OCI-LY1 (cell line): ENCODE results near the gene AJAP1.

Experiments
- H2AFZ ChIP-seq: fragments of 200-600 bp; sonication (generic), shearing (Covaris generic); 2 replicates; pipeline ENCODE4 v1.6.0; 2014; ENCODE audit warnings: antibody characterized with exemption, mild to moderate bottlenecking, low read length
- H3F3A ChIP-seq: fragments of 200-600 bp; sonication (generic), shearing (Covaris generic); 2 replicates; pipeline ENCODE4 v1.6.0; 2014; ENCODE audit warnings: mild to moderate bottlenecking, antibody characterized with exemption, low read length, moderate library complexity; ENCODE audit not compliant: insufficient read depth
- H3K27ac ChIP-seq: fragments of 200-600 bp; sonication (generic); 2 replicates; pipeline ENCODE4 v1.5.1; 2014; ENCODE audit warnings: low read length, mixed run types, mild to moderate bottlenecking, low read depth; ENCODE audit not compliant: poor library complexity, severe bottlenecking
- H3K27me3 ChIP-seq: fragments of 200-600 bp; sonication (generic); 2 replicates; pipeline ENCODE4 v1.6.0; 2014; ENCODE audit warnings: antibody characterized with exemption, mild to moderate bottlenecking, low read length, moderate library complexity; ENCODE audit not compliant: insufficient read depth
- H3K36me3 ChIP-seq: fragments of 200-600 bp; sonication (generic); 2 replicates; pipeline ENCODE4 v1.6.1; 2014; ENCODE audit warnings: mild to moderate bottlenecking, antibody characterized with exemption, low read length, moderate library complexity, mixed read lengths; ENCODE audit not compliant: insufficient read depth
- H3K4me1 ChIP-seq: fragments of 200-600 bp; sonication (generic); 2 replicates; pipeline ENCODE4 v1.5.1; 2014; ENCODE audit warnings: mild to moderate bottlenecking, low read length, moderate library complexity; ENCODE audit not compliant: insufficient read depth, severe bottlenecking
- H3K4me2 ChIP-seq: fragments of 200-600 bp; sonication (generic), shearing (Covaris generic); 2 replicates; pipeline ENCODE4 v1.6.1; 2014; ENCODE audit warnings: low read length
- H3K4me3 ChIP-seq: fragments of 200-600 bp; sonication (generic); 2 replicates; pipeline ENCODE4 v1.5.1; 2014; ENCODE audit warnings: low read length, low read depth, mild to moderate bottlenecking, mixed read lengths; ENCODE audit not compliant: poor library complexity, severe bottlenecking
- H3K79me2 ChIP-seq: fragments of 200-600 bp; shearing (Covaris generic); 2 replicates; pipeline ENCODE4 v1.6.1; 2016; ENCODE audit warnings: mixed run types, low read length, mixed read lengths; ENCODE audit not compliant: insufficient read depth
- H3K9ac ChIP-seq: fragments of 200-600 bp; sonication (generic), shearing (Covaris generic); 2 replicates; pipeline ENCODE4 v1.6.1; 2014; ENCODE audit warnings: mild to moderate bottlenecking, low read length, mixed read lengths
- H3K9me2 ChIP-seq: fragments of 200-600 bp; sonication (generic), shearing (Covaris generic); 2 replicates; pipeline ENCODE4 v1.6.1; 2014; ENCODE audit warnings: low read depth, mild to moderate bottlenecking, low read length, mixed read lengths
- H3K9me3 ChIP-seq: fragments of 200-600 bp; shearing (Covaris generic); 2 replicates; pipeline ENCODE4 v1.6.1; 2014; ENCODE audit warnings: low read length, mixed read lengths
- H4K20me1 ChIP-seq: fragments of 200-600 bp; sonication (generic), shearing (Covaris generic); 2 replicates; pipeline ENCODE4 v1.6.0; 2016; ENCODE audit warnings: mild to moderate bottlenecking, low read length; ENCODE audit not compliant: insufficient read depth
- EZH2 ChIP-seq: fragments of 200-600 bp; sonication (generic), shearing (Covaris generic); IDR thresholded peaks from 2 replicates; pipeline ENCODE4 v1.8.0; 2017; ENCODE audit warnings: borderline replicate concordance, mixed run types, mild to moderate bottlenecking, antibody characterized with exemption, low read length, moderate library complexity, mixed read lengths
- TF ChIP-seq, protein P1 (sequence below): fragments of 200-600 bp; sonication (generic), shearing (Covaris generic); IDR thresholded peaks from 2 replicates; pipeline ENCODE4 v1.5.1; 2017; ENCODE audit warnings: mild to moderate bottlenecking, antibody characterized with exemption, low read length, moderate library complexity, mixed read lengths

Gene AJAP1

DNA sequence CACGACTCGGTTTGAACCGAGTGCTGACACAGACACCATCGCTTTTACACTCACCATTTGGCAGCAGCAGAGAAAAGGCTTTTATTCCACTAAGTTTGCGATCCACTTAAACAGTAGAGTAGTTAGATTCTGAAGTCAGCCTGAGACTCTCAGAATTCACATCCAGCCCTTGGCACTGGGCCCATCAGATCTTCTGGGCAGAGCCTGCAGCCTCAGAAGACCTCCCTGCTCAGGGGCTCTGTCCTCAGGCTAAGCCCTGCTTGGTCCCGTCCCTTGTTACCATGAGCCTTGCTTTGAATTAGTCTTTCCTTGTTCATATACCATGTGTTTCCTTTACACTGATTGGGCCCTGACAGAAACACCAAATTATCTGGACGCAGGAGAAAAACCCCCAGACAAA is 41.4 kb upstream of the AJAP1 start:
- 0 out of 2 replicates have a peak, but pooled peaks cover 4% of the 10 kb centered on the region for H3K9me3 ChIP-seq
- H3K4me2 ChIP-seq, result no peak overlapping the region
- no peaks in the 10 kb centered on the region for H3K36me3 ChIP-seq
- H3K4me1 ChIP-seq, result no peaks in the 10 kb centered on the region
- no peak overlapping the region for H3K27ac ChIP-seq
- no peak overlapping the region for H3K9ac ChIP-seq
- H3K4me3 ChIP-seq, result no peak overlapping the region
- H4K20me1 ChIP-seq, result no peaks in the 10 kb centered on the region
- H2AFZ ChIP-seq, result no peak overlapping the region
- H3K9me2 ChIP-seq, result no peaks in the 10 kb centered on the region
- TF ChIP-seq, protein P1, sequence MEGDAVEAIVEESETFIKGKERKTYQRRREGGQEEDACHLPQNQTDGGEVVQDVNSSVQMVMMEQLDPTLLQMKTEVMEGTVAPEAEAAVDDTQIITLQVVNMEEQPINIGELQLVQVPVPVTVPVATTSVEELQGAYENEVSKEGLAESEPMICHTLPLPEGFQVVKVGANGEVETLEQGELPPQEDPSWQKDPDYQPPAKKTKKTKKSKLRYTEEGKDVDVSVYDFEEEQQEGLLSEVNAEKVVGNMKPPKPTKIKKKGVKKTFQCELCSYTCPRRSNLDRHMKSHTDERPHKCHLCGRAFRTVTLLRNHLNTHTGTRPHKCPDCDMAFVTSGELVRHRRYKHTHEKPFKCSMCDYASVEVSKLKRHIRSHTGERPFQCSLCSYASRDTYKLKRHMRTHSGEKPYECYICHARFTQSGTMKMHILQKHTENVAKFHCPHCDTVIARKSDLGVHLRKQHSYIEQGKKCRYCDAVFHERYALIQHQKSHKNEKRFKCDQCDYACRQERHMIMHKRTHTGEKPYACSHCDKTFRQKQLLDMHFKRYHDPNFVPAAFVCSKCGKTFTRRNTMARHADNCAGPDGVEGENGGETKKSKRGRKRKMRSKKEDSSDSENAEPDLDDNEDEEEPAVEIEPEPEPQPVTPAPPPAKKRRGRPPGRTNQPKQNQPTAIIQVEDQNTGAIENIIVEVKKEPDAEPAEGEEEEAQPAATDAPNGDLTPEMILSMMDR, result no peak
- TF ChIP-seq EZH2, result no peak
- H3K79me2 ChIP-seq, result no peaks in the 10 kb centered on the region
- H3K27me3 ChIP-seq, result peaks cover 8% of the 10 kb centered on the region
- H3F3A ChIP-seq, result no peaks in the 10 kb centered on the region

DNA sequence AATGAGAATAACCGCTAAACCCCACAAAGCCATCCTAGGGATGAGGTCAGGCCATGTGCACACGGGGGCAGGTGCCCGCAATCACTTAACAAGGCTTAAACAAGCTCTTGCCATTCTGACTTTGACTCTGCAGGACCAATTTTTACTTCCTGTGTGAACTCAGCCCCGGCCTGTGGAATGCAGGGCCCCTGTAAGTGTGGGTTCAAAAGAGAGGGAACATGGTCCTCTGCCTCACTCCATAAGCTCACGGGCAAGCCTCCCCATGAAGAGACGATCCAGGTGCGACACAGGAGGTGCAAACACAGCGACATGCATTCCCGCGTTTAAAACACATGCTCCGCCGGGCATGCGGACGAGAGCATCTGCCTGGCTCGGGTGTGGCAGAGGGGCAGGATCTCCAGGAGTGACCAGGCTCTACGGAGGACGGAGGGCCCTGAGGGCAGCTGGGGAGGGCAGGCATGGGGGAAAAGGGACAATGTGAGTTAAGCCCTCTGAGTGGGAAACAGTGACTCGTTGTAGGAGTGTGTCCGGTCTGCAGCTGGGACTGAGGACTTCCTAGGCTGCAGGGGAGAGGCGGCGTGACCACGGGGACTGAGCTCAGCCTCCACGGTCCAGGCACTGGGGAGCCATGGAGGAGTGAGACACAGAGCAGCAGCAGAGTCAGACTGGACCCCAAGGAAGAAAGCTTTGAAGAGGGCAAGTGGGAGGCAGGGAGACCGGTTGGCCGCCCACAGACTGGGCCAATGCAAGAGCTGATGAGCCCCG is 40.6 kb upstream of the AJAP1 start:
- Histone ChIP-seq H3K79me2 (no peaks in the 10 kb centered on the region), H4K20me1 (no peaks in the 10 kb centered on the region), H3K36me3 (no peaks in the 10 kb centered on the region), H3K4me2 (no peak overlapping the region), H3K4me3 (no peak overlapping the region), H2AFZ (no peak overlapping the region), H3F3A (no peaks in the 10 kb centered on the region), H3K4me1 (no peaks in the 10 kb centered on the region), H3K9ac (no peak overlapping the region), H3K27me3 (peaks cover 8% of the 10 kb centered on the region; the same call in 1 of the 2 replicates), H3K27ac (no peak overlapping the region), H3K9me3 (0 out of 2 replicates have a peak, but pooled peaks cover 4% of the 10 kb centered on the region), H3K9me2 (no peaks in the 10 kb centered on the region)
- no peak for TF ChIP-seq EZH2
- TF ChIP-seq, protein P1, result no peak

DNA sequence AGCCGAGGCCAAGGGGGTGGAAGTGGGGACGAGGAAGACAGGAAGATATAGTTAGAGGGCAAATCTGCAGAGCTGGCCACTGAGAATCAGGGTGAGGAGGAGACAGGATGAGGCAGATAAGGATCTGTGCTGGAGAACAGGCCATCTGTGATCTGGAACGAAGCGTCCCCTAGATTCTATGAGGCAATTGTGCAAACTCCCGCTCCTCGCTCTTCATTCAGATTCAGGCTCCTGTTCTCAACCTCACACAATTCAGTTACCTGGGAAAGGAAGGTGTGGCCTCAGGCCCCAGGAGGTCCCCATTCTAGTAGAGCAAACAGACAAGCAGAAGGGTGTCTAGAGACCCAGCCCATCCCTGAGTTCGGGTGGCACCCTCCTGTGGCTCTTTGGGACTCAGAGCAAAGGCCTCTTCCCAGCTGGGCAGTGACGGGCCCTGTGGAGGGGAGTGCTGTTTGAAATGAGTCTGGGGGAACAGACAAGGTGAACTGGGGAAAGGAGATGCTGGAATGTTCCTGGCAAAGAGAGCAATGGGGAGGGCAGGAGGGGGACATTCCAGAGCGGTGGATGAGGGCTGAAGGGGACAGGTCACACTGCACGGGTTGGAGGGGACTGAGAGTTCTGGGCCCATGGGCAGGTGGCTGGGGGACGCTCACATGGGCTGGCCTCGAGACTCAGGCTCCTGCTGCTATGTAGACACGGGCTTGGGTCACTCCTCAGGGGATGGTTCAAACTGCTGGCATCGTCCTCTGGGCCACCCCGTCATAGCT is 39.9 kb upstream of the AJAP1 start:
- no peak overlapping the region for H3K9ac ChIP-seq
- H3K27me3 ChIP-seq, result peaks cover 8% of the 10 kb centered on the region; the same call in 1 of the 2 replicates
- H3K4me2 ChIP-seq, result no peak overlapping the region
- no peaks in the 10 kb centered on the region for H3K36me3 ChIP-seq
- 0 out of 2 replicates have a peak, but pooled peaks cover 2% of the 10 kb centered on the region for H3K9me3 ChIP-seq
- no peak overlapping the region for H3K27ac ChIP-seq
- no peaks in the 10 kb centered on the region for H4K20me1 ChIP-seq
- no peak overlapping the region for H3K4me3 ChIP-seq
- no peak overlapping the region for H2AFZ ChIP-seq
- H3K4me1 ChIP-seq, result no peaks in the 10 kb centered on the region
- TF ChIP-seq, protein P1, result no peak
- no peak for TF ChIP-seq EZH2
- H3K9me2 ChIP-seq, result no peaks in the 10 kb centered on the region
- H3K79me2 ChIP-seq, result no peaks in the 10 kb centered on the region
- H3F3A ChIP-seq, result no peaks in the 10 kb centered on the region
